NT2/D1 (cell line): ENCODE data around the gene PTPN13.

Source experiments
- SUZ12 ChIP-seq: IDR thresholded peaks from 2 replicates; pipeline ENCODE4 v1.6.1; 2011; ENCODE audit not compliant: insufficient read length, insufficient read depth; ENCODE audit errors: extremely low read depth
- ZNF274 ChIP-seq: IDR thresholded peaks from 2 replicates; pipeline ENCODE4 v1.6.1; 2011; ENCODE audit warnings: mild to moderate bottlenecking, low read depth, low read length

- no peak for TF ChIP-seq ZNF274
- no peak for TF ChIP-seq SUZ12
These were observed 227.0 kb downstream of the PTPN13 start for GRCh38 chr4:86821151-86821550.
